ENCODE measurements around the gene OR6F1.
"Not testable (repeated sequence)": the region's sequence is repeated elsewhere in the genome, so short reads cannot be mapped to it uniquely, and the experiment has no call there.

Gene OR6F1

GRCh38 chr1:247716546-247716945 lies at the start of gene OR6F1:
OR6F1 (minus strand) TSS chr1:247716646; CDS start chr1:247712755, 3,891 bp downstream.
- DNase-seq (ENCODE audit: low spot score in 2 of 2) (no peak), ATAC-seq (ENCODE audit: low read depth) (no peak)
- Mint-ChIP-seq H3K4me1 (no peaks in the 10 kb centered on the region), H3K27ac (no peak within 1 kb of the TSS), H3K9me3 (peaks cover 2% of the 10 kb centered on the region), H3K36me3 (no peaks in the 10 kb centered on the region), H3K27me3 (peaks cover 2% of the 10 kb centered on the region), H3K4me3 (no peak within 1 kb of the TSS)

- peaks cover 4% of the 10 kb centered on the region for H3K9me3 Mint-ChIP-seq
- no peak within 1 kb of the TSS for H3K4me3 Mint-ChIP-seq
- no peaks in the 10 kb centered on the region for H3K4me1 Mint-ChIP-seq
- DNase-seq (ENCODE audit: low spot score in 2 of 2) (no peak), ATAC-seq (ENCODE audit: low read depth) (no peak)
- no peaks in the 10 kb centered on the region for H3K27me3 Mint-ChIP-seq
- no peaks in the 10 kb centered on the region for H3K36me3 Mint-ChIP-seq
- no peak within 1 kb of the TSS for H3K27ac Mint-ChIP-seq
These were observed 44.0 kb upstream of the OR6F1 start, which contains the start of gene OR1C1 for GRCh38 chr1:247760456-247760855. OR1C1 (minus strand) TSS chr1:247760556; CDS start chr1:247758406, 2,150 bp downstream.

- not testable (repeated sequence) for ATAC-seq (ENCODE audit: low read depth); H3K36me3 Mint-ChIP-seq; H3K4me1 Mint-ChIP-seq; H3K4me3 Mint-ChIP-seq; H3K27ac Mint-ChIP-seq; H3K27me3 Mint-ChIP-seq; DNase-seq (ENCODE audit: low spot score in 2 of 2)
- H3K9me3 Mint-ChIP-seq, result peaks cover 13% of the 10 kb centered on the region
These were observed 37.9 kb upstream of the OR6F1 start for GRCh38 chr1:247754311-247754710.

- ATAC-seq (ENCODE audit: low read depth) (no peak), DNase-seq (ENCODE audit: low spot score in 2 of 2) (no peak)
- H3K9me3 Mint-ChIP-seq, result peaks cover 10% of the 10 kb centered on the region
- no peaks in the 10 kb centered on the region for H3K4me1 Mint-ChIP-seq
- H3K4me3 Mint-ChIP-seq, result no peak overlapping the region
- no peaks in the 10 kb centered on the region for H3K36me3 Mint-ChIP-seq
- H3K27me3 Mint-ChIP-seq, result no peaks in the 10 kb centered on the region
- no peak overlapping the region for H3K27ac Mint-ChIP-seq
These were observed 33.4 kb upstream of the OR6F1 start for GRCh38 chr1:247749870-247750269.

GRCh38 chr1:247748041-247748440 lies 31.6 kb upstream of the OR6F1 start, which contains the start of gene OR14A2:
OR14A2 (minus strand) TSS chr1:247748141.
- no peaks in the 10 kb centered on the region for H3K27me3 Mint-ChIP-seq
- H3K36me3 Mint-ChIP-seq, result no peaks in the 10 kb centered on the region
- H3K27ac Mint-ChIP-seq, result no peak within 1 kb of the TSS
- no peak for DNase-seq (ENCODE audit: low spot score in 2 of 2)
- H3K4me1 Mint-ChIP-seq, result no peaks in the 10 kb centered on the region
- H3K4me3 Mint-ChIP-seq, result no peak within 1 kb of the TSS
- peaks cover 10% of the 10 kb centered on the region for H3K9me3 Mint-ChIP-seq
- ATAC-seq (ENCODE audit: low read depth), result no peak

- Mint-ChIP-seq H3K9me3 (peaks cover 10% of the 10 kb centered on the region), H3K4me3 (no peak overlapping the region), H3K36me3 (no peaks in the 10 kb centered on the region), H3K4me1 (no peaks in the 10 kb centered on the region), H3K27ac (no peak overlapping the region), H3K27me3 (no peaks in the 10 kb centered on the region)
- no peak for ATAC-seq (ENCODE audit: low read depth)
- no peak for DNase-seq (ENCODE audit: low spot score in 2 of 2)
These were observed 31.2 kb upstream of the OR6F1 start for GRCh38 chr1:247747616-247748015.

- Mint-ChIP-seq H3K36me3 (no peaks in the 10 kb centered on the region), H3K27me3 (no peaks in the 10 kb centered on the region), H3K4me3 (no peak overlapping the region), H3K27ac (no peak overlapping the region), H3K4me1 (no peaks in the 10 kb centered on the region), H3K9me3 (peaks cover 8% of the 10 kb centered on the region)
- ATAC-seq (ENCODE audit: low read depth) (no peak), DNase-seq (ENCODE audit: low spot score in 2 of 2) (no peak)
These were observed 30.0 kb upstream of the OR6F1 start for GRCh38 chr1:247746391-247746935.

- not testable (repeated sequence) for DNase-seq (ENCODE audit: low spot score in 2 of 2); H3K4me1 Mint-ChIP-seq; H3K27me3 Mint-ChIP-seq; H3K27ac Mint-ChIP-seq; ATAC-seq (ENCODE audit: low read depth); H3K9me3 Mint-ChIP-seq; H3K36me3 Mint-ChIP-seq; H3K4me3 Mint-ChIP-seq
These were observed 25.8 kb upstream of the OR6F1 start for GRCh38 chr1:247742215-247742760.

- H3K4me3 Mint-ChIP-seq, result no peak overlapping the region
- no peak overlapping the region for H3K27ac Mint-ChIP-seq
- peaks cover 1% of the 10 kb centered on the region for H3K27me3 Mint-ChIP-seq
- H3K9me3 Mint-ChIP-seq, result no peaks in the 10 kb centered on the region
- DNase-seq (ENCODE audit: low spot score in 2 of 2) (no peak), ATAC-seq (ENCODE audit: low read depth) (no peak)
- H3K4me1 Mint-ChIP-seq, result no peaks in the 10 kb centered on the region
- no peaks in the 10 kb centered on the region for H3K36me3 Mint-ChIP-seq
These were observed 25.3 kb upstream of the OR6F1 start for GRCh38 chr1:247741756-247742155.

- no peak overlapping the region for H3K27ac Mint-ChIP-seq
- ATAC-seq (ENCODE audit: low read depth) (no peak), DNase-seq (ENCODE audit: low spot score in 2 of 2) (no peak)
- H3K27me3 Mint-ChIP-seq, result peaks cover 1% of the 10 kb centered on the region
- H3K9me3 Mint-ChIP-seq, result no peaks in the 10 kb centered on the region
- H3K36me3 Mint-ChIP-seq, result no peaks in the 10 kb centered on the region
- no peaks in the 10 kb centered on the region for H3K4me1 Mint-ChIP-seq
- H3K4me3 Mint-ChIP-seq, result no peak overlapping the region
These were observed 24.3 kb upstream of the OR6F1 start for GRCh38 chr1:247740721-247741120.

- H3K36me3 Mint-ChIP-seq, result no peaks in the 10 kb centered on the region
- DNase-seq (ENCODE audit: low spot score in 2 of 2) (no peak), ATAC-seq (ENCODE audit: low read depth) (no peak)
- H3K4me1 Mint-ChIP-seq, result no peaks in the 10 kb centered on the region
- H3K9me3 Mint-ChIP-seq, result no peaks in the 10 kb centered on the region
- H3K4me3 Mint-ChIP-seq, result no peak within 1 kb of the TSS
- peaks cover 3% of the 10 kb centered on the region for H3K27me3 Mint-ChIP-seq
- no peak within 1 kb of the TSS for H3K27ac Mint-ChIP-seq
These were observed 21.9 kb upstream of the OR6F1 start, which contains the start of gene OR14K1 for GRCh38 chr1:247738315-247738714. OR14K1 (plus strand) TSS chr1:247738615; CDS start chr1:247738615, 0 bp downstream.

GRCh38 chr1:247721222-247721621 lies 4.8 kb upstream of the OR6F1 start:
- Mint-ChIP-seq H3K4me1 (no peaks in the 10 kb centered on the region), H3K27me3 (no peaks in the 10 kb centered on the region), H3K36me3 (no peaks in the 10 kb centered on the region), H3K9me3 (peaks cover 4% of the 10 kb centered on the region), H3K27ac (no peak overlapping the region), H3K4me3 (no peak overlapping the region)
- ATAC-seq (ENCODE audit: low read depth), result no peak
- no peak for DNase-seq (ENCODE audit: low spot score in 2 of 2)

- no peaks in the 10 kb centered on the region for H3K36me3 Mint-ChIP-seq
- H3K9me3 Mint-ChIP-seq, result no peaks in the 10 kb centered on the region
- DNase-seq (ENCODE audit: low spot score in 2 of 2) (no peak), ATAC-seq (ENCODE audit: low read depth) (no peak)
- no peaks in the 10 kb centered on the region for H3K4me1 Mint-ChIP-seq
- peaks cover 2% of the 10 kb centered on the region for H3K27me3 Mint-ChIP-seq
- no peak overlapping the region for H3K27ac Mint-ChIP-seq
- H3K4me3 Mint-ChIP-seq, result no peak overlapping the region
These were observed 2.7 kb downstream of the OR6F1 start for GRCh38 chr1:247713753-247714152.

- H3K27ac Mint-ChIP-seq; H3K9me3 Mint-ChIP-seq; H3K4me1 Mint-ChIP-seq; H3K36me3 Mint-ChIP-seq; H3K27me3 Mint-ChIP-seq; DNase-seq (ENCODE audit: low spot score in 2 of 2); H3K4me3 Mint-ChIP-seq; ATAC-seq (ENCODE audit: low read depth): not testable (repeated sequence)
These were observed 5.8 kb downstream of the OR6F1 start for GRCh38 chr1:247710681-247711080.

GRCh38 chr1:247701338-247701737 lies 15.1 kb downstream of the OR6F1 start:
- Mint-ChIP-seq H3K27me3 (peaks cover 4% of the 10 kb centered on the region), H3K36me3 (no peaks in the 10 kb centered on the region), H3K9me3 (no peaks in the 10 kb centered on the region), H3K4me3 (no peak overlapping the region), H3K27ac (no peak overlapping the region), H3K4me1 (no peaks in the 10 kb centered on the region)
- no peak for ATAC-seq (ENCODE audit: low read depth)
- DNase-seq (ENCODE audit: low spot score in 2 of 2), result no peak

Data from memory B cell (primary cell).